BE2C (cell line): ENCODE results near the gene PSME1.

Source experiments
- DNase-seq: peaks from one replicate; pipeline ENCODE4 v3.0.0-alpha.2; 2020
- H3K27me3 ChIP-seq: fragments of 250-450 bp; sonication (Bioruptor Pico); 2 replicates; pipeline ENCODE4 v1.5.1; 2020; ENCODE audit warnings: mild to moderate bottlenecking
- H3K36me3 ChIP-seq: fragments of 250-450 bp; sonication (Bioruptor Pico); 2 replicates; pipeline ENCODE4 v1.5.1; 2020; ENCODE audit warnings: mild to moderate bottlenecking
- H3K4me1 ChIP-seq: fragments of 250-450 bp; sonication (Bioruptor Pico); 2 replicates; pipeline ENCODE4 v1.5.1; 2020
- H3K4me3 ChIP-seq: 2 replicates; pipeline ENCODE4 v1.5.1; 2011; ENCODE audit warnings: low read depth, low read length
- H3K9me3 ChIP-seq: fragments of 250-450 bp; sonication (Bioruptor Pico); 2 replicates; pipeline ENCODE4 v1.5.1; 2020
- CTCF ChIP-seq: IDR thresholded peaks from 2 replicates; pipeline ENCODE4 v1.5.1; 2012; ENCODE audit warnings: mild to moderate bottlenecking, low read depth, low read length

PSME1 gene

DNA sequence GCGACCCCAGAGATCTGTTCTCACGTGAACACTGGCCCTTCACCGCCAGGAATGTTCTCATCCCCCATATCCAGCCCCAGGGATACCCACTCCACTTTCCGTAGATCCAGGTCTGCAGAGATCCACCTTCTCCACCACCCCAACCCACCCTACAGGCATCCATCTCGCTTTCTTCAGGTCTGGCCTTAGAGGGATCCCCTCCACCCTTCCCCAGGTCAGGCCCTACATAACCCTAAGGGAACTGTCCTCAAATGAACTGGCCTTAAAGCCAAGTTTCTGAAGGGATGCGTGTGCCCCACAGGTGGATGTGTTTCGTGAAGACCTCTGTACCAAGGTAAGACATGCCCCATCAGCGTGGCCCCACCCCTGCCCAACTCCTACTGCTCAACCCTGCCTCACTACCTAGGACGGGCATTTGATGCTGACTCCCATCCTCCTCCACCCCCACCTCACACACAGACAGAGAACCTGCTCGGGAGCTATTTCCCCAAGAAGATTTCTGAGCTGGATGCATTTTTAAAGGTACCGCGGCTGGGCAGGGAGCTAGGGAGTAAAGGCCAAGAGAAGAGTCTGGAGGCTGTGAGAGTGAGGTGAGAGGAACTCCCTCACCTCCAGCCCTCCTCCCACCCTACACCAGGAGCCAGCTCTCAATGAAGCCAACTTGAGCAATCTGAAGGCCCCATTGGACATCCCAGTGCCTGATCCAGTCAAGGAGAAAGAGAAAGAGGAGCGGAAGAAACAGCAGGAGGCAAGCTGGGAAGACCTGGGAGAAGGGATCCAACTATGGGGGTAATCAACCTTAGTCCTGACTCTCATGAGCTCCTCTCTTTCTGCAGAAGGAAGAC is 912 bp downstream of the PSME1 start:
- Histone ChIP-seq H3K4me1 (no peaks in the 10 kb centered on the region), H3K4me3 (peak overlapping the region; percentile 80), H3K36me3 (peaks cover 16% of the 10 kb centered on the region), H3K27me3 (no peaks in the 10 kb centered on the region), H3K9me3 (no peaks in the 10 kb centered on the region)
- DNase-seq = no peak
- no peak for TF ChIP-seq CTCF

DNA sequence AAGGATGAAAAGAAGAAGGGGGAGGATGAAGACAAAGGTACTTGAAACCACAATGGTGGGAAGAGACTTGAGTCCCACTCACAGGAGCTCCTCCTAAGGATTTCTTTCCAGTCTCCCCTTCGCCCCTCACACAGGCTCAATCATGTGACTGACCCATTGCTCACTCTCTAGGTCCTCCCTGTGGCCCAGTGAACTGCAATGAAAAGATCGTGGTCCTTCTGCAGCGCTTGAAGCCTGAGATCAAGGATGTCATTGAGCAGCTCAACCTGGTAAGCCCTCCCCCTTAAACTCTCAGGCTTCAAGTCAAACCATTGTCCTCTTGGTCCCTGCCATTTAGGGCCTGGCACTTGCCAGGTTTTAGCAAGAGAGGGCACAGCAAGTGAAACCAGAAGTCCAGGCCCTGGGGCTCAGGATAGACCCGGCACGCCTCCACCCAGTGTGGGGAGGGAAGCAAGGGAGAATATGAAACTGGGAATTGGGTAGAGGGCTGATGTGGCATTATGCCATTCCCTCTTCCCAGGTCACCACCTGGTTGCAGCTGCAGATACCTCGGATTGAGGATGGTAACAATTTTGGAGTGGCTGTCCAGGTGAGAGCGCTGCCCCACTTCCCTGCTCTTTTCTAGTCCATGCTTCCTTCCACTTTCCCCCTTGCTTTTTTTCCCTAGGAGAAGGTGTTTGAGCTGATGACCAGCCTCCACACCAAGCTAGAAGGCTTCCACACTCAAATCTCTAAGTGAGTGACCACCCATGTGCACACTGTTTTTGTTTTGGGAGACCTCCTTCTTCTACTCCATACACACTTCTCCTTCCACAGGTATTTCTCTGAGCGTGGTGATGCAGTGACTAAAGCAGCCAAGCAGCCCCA is 1.8 kb downstream of the PSME1 start:
- no peak for TF ChIP-seq CTCF
- Histone ChIP-seq H3K36me3 (peaks cover 16% of the 10 kb centered on the region), H3K4me3 (no peak overlapping the region), H3K9me3 (no peaks in the 10 kb centered on the region), H3K27me3 (no peaks in the 10 kb centered on the region), H3K4me1 (no peaks in the 10 kb centered on the region)
- no peak for DNase-seq

GRCh38 chr14:24138396-24139271 is 2.6 kb downstream of the PSME1 start:
- Histone ChIP-seq H3K9me3 (no peaks in the 10 kb centered on the region), H3K4me1 (no peaks in the 10 kb centered on the region), H3K36me3 (peaks cover 16% of the 10 kb centered on the region), H3K27me3 (no peaks in the 10 kb centered on the region), H3K4me3 (no peak overlapping the region)
- no peak for DNase-seq
- TF ChIP-seq CTCF = no peak

GRCh38 chr14:24139272-24139934 is 3.4 kb downstream of the PSME1 start:
- Histone ChIP-seq H3K4me1 (no peaks in the 10 kb centered on the region), H3K4me3 (peak overlapping the region; percentile 95), H3K36me3 (peaks cover 16% of the 10 kb centered on the region), H3K9me3 (no peaks in the 10 kb centered on the region), H3K27me3 (no peaks in the 10 kb centered on the region)
- no peak for DNase-seq
- TF ChIP-seq CTCF = no peak

GRCh38 chr14:24141097-24141880 is 5.3 kb downstream of the PSME1 start, which contains the start of gene EMC9:
Gene EMC9 (minus strand): TSS chr14:24141591. CDS start chr14:24141304, 287 bp downstream.
- peak; percentile 27 for TF ChIP-seq CTCF
- Histone ChIP-seq H3K4me3 (peak within 1 kb of the TSS; percentile 95), H3K9me3 (no peaks in the 10 kb centered on the region), H3K27me3 (no peaks in the 10 kb centered on the region), H3K36me3 (peaks cover 16% of the 10 kb centered on the region), H3K4me1 (no peaks in the 10 kb centered on the region)
- DNase-seq = peak; percentile 100
